ENCODE measurements around the gene SAMSN1.
"Not testable (repeated sequence)": the region's sequence is repeated elsewhere in the genome, so short reads cannot be mapped to it uniquely, and the experiment has no call there.

Gene SAMSN1

GRCh38 chr21:14519000-14519399, 27.1 kb downstream of the SAMSN1 start:
- POLR2A ChIA-PET = no interaction called here
- CTCF ChIA-PET = no interaction called here
- no peak for TF ChIP-seq CTCF (IDR thresholded peaks at IDR 0.05; ENCODE audit: control extremely low read depth, extremely low read depth, low read depth, missing control alignments)
- no peak for DNase-seq (ENCODE audit: extremely low spot score)

GRCh38 chr21:14513804-14514203, 32.3 kb downstream of the SAMSN1 start:
- ChIA-PET POLR2A (no interaction called here), CTCF (no interaction called here)

GRCh38 chr21:14506859-14507457, 39.2 kb downstream of the SAMSN1 start:
- DNase-seq (ENCODE audit: extremely low spot score); POLR2A ChIA-PET: not testable (repeated sequence)
- CTCF ChIA-PET = interaction anchor here (1.1 kb wide), 1 partner anchor 14 kb away, joined by 3 read pairs; no protein-coding TSS in a partner anchor

More at GRCh38 chr21:14513804-14514203, 32.3 kb downstream of the SAMSN1 start:
- no peak for DNase-seq (ENCODE audit: extremely low spot score)
- TF ChIP-seq CTCF (IDR thresholded peaks at IDR 0.05; ENCODE audit: control extremely low read depth, extremely low read depth, low read depth, missing control alignments) = no peak

GRCh38 chr21:14500873-14501272, 45.2 kb downstream of the SAMSN1 start:
- ChIA-PET POLR2A (no interaction called here), CTCF (interaction anchor here (0.8 to 1.2 kb wide), 2 partner anchors 10 to 19 kb away, joined by 3 read pairs; no protein-coding TSS in a partner anchor)
- no peak for TF ChIP-seq CTCF (IDR thresholded peaks at IDR 0.05; ENCODE audit: control extremely low read depth, extremely low read depth, low read depth, missing control alignments)
- DNase-seq (ENCODE audit: extremely low spot score) = no peak

- ChIA-PET POLR2A (no interaction called here), CTCF (no interaction called here)
- no peak for TF ChIP-seq CTCF (IDR thresholded peaks at IDR 0.05; ENCODE audit: control extremely low read depth, extremely low read depth, low read depth, missing control alignments)
- DNase-seq (ENCODE audit: extremely low spot score) = no peak
Observed at GRCh38 chr21:14499316-14499715, 46.8 kb downstream of the SAMSN1 start.

- ChIA-PET POLR2A (interaction anchor here (0.6 kb wide), 1 partner anchor 190 kb away, joined by 3 read pairs; no protein-coding TSS in a partner anchor), CTCF (interaction anchor here (0.8 to 1.4 kb wide), 2 partner anchors 9 to 10 kb away, joined by 3 to 5 read pairs; no protein-coding TSS in a partner anchor)
- no peak for DNase-seq (ENCODE audit: extremely low spot score)
- no peak for TF ChIP-seq CTCF (IDR thresholded peaks at IDR 0.05; ENCODE audit: control extremely low read depth, extremely low read depth, low read depth, missing control alignments)
Observed at GRCh38 chr21:14497825-14498224, 48.3 kb downstream of the SAMSN1 start.

GRCh38 chr21:14495075-14495474, 51.0 kb downstream of the SAMSN1 start:
- CTCF ChIA-PET = no interaction called here
- DNase-seq (ENCODE audit: extremely low spot score) = no peak
- POLR2A ChIA-PET = no interaction called here

GRCh38 chr21:14494181-14494580, 51.9 kb downstream of the SAMSN1 start:
- CTCF ChIA-PET; DNase-seq (ENCODE audit: extremely low spot score); POLR2A ChIA-PET: not testable (repeated sequence)

More at GRCh38 chr21:14495075-14495474, 51.0 kb downstream of the SAMSN1 start:
- TF ChIP-seq CTCF (IDR thresholded peaks at IDR 0.05; ENCODE audit: control extremely low read depth, extremely low read depth, low read depth, missing control alignments) = no peak
